H54 (cell line): Measurements from ENCODE around the gene CHMP1A.
"Not testable (repeated sequence)": the region's sequence is repeated elsewhere in the genome, so short reads cannot be mapped to it uniquely, and the experiment has no call there.

Experiments
- DNase-seq: peaks from one replicate; pipeline ENCODE4 v3.0.0; 2011; ENCODE audit warnings: low spot score, mixed read lengths; ENCODE audit not compliant: insufficient read length
- FAIRE-seq: peaks from 3 replicates; lab custom pipeline; 2011; peaks lifted over from hg19 to GRCh38; lab: Jason Lieb, UNC
- POLR2A ChIP-seq: IDR thresholded peaks from 2 replicates; pipeline ENCODE4 v1.6.1; 2011; ENCODE audit warnings: low read depth, mild to moderate bottlenecking, low read length

The CHMP1A gene

DNA sequence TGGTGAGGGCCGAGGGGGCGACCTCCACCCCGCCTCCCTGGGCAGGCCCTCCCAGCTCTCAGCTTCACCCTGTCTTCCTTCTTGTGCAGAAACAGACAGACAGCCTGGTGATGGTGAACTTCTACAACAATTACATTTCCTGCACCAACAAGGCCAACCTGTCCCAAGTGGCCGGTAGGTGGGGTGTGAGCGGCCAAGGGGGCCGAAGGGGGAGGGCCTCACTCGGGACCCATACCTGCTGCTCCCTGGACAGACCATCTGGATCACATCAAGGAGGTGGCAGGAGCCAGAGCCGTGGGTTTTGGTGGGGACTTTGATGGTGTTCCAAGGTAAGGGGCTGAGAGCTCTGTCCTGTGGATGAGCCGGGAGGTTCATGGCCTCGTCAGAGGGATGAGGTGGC lies 20.1 kb downstream of the CHMP1A start:
- no peak for TF ChIP-seq POLR2A
- DNase-seq (no peak), FAIRE-seq (no peak)

DNA sequence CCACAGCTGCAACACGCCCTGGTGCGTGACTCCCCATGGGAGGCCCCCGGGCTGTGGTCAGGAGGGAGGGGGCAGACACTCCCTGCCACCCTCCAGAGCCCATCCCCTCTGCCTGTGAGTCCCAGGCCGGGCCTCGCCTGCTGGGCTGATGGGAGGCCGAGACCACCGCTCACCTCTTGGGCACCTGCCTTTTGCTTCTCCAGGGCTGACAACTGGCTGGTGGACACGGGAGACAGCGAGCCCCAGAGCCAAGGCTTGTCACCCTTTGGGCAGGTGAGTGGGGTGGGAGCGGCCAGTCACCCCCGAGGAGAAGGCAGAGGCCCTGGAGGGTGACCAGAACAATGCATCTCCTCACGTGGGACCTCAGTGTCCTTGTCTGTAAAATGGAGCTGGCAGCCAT lies 20.8 kb downstream of the CHMP1A start:
- no peak for FAIRE-seq
- no peak for DNase-seq

DNA sequence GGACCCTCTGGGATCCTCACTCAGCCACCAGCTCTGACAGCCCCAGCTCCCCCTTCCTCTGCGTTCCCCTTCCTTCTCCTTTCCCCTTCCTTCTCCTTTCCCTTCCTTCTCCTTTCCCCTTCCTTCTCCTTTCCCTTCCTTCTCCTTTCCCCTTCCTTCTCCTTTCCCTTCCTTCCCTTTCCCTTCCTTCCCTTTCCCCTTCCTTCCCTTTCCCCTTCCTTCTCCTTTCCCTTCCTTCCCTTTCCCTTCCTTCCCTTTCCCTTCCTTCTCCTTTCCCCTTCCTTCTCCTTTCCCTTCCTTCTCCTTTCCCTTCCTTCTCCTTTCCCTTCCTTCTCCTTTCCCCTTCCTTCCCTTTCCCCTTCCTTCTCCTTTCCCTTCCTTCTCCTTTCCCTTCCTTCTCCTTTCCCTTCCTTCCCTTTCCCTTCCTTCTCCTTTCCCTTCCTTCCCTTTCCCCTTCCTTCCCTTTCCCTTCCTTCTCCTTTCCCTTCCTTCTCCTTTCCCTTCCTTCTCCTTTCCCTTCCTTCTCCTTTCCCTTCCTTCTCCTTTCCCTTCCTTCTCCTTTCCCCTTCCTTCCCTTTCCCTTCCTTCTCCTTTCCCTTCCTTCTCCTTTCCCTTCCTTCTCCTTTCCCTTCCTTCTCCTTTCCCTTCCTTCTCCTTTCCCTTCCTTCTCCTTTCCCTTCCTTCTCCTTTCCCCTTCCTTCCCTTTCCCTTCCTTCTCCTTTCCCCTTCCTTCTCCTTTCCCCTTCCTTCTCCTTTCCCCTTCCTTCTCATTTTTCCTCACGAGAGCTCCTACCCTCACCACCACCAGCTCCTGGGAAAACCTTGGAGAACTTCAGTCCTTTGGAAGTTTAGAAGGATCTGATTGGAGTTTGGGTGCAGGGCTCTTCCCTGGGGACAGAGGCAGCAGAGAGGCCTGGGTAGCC lies 22.8 kb downstream of the CHMP1A start:
- not testable (repeated sequence) for FAIRE-seq

More for the DNA sequence above, 20.8 kb downstream of the CHMP1A start:
- no peak for TF ChIP-seq POLR2A

DNA sequence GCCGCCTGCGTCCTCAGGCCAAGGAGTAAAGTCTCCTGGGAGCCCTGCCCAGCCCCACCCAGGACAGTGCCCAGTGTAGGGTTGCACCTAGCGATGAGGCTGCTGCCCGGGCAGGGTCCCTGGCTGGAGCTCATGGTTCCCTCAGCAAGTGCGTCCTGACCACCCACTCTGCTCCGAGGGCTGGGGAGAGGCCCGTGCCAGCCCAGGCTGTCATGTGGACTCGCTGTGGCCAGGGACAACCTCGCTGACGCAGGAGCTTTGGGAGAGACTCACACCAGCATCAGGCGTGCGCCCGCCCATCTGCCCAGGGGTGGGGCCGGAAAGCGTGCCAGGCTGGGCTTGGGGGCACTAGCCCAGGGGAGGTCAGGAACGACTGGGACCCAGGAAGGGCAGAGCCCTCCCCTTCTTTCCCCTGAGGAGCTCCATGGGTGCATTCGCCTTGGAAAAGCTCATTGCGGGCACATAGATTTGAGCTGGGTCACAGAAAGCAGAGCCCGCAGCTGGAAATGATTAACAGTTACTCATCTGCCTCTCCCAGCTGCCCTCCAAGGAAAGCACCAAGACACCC lies 24.4 kb downstream of the CHMP1A start:
- TF ChIP-seq POLR2A, result no peak
- FAIRE-seq (peak; percentile 55), DNase-seq (peak; percentile 97)

More for the DNA sequence above, 22.8 kb downstream of the CHMP1A start:
- not testable (repeated sequence) for DNase-seq

DNA sequence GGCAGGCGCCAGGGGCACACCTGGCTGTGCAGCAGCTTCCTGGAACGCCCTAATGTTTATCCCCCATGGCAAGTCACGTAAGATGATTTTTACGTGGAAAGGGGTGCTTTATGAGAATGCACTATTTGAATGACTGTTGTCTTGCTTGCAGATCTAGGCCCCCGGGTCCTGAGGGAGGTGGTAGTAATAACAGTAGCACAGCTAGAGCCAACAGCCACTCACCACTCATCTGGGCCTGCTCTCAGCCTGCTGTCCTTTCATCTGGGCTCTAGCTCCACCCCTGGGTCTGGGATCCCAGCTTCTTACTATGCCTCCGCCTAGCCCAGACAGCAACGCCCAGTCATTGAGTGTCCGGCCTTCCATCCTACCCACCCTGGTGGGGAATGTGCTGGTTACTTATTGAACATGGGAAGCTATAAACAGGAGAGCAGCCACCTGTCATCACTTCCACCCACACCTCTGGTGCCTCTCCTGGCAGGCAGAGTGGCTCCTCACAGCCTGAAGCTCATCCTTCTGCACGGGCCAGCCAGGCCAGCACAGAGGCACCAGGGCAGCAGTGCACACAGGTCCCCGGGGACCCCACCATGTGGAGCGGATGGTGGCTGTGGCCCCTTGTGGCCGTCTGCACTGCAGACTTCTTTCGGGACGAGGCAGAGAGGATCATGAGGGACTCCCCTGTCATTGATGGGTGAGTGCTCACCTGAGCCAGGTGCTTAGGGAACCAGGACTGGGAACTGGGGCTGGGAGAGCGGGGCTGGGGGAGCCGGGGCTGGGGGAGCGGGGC lies 27.5 kb downstream of the CHMP1A start:
- no peak for FAIRE-seq

DNA sequence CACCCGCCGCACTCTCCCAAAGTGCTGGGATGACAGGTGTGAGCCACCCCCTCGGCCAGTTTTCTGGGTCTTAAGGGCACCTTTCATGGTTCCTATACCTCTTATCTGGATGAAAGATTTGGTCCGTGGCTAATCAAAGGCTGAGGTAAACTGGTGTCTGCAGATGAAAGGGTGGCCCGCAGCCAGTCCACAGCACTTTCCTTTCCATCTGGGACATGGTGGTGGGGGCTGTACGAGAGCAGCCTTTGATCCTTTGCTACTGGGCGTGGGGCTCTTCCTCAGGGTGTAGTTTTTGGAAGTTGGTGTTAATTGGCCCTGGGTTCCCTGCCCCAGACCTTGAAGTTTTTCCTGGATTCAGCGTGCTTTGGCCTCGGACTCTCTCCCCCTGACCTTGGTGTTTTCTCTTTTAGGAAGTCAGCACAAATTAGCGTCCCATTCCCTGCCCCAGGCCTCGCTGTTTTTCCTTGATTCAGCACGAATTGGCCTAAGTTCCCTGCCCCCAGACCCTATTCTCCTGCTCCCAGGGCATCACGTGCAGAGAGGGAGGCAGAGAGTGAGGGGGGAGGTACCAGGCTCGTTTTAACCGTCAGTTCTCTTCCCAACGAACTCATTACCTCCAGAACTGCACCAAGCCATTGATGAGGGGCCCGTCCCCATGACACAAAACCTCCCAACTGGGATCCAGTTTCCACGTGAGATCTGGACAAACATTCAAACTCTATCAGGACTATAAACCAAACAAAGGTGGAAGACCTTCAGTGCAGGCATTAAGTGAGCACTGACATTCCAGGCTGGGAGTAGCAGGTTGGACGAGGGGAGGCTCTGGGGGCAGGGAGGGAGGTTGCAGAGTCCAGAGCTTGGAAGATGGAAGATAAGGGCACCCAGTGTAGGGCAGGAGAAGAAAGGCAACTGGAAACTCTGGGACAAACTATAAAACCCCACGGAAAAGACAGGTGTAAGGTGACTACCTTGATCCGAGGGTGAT lies 32.4 kb downstream of the CHMP1A start:
- no peak for TF ChIP-seq POLR2A
- DNase-seq (no peak), FAIRE-seq (no peak)

More for the DNA sequence above, 27.5 kb downstream of the CHMP1A start:
- TF ChIP-seq POLR2A, result no peak
- no peak for DNase-seq

DNA sequence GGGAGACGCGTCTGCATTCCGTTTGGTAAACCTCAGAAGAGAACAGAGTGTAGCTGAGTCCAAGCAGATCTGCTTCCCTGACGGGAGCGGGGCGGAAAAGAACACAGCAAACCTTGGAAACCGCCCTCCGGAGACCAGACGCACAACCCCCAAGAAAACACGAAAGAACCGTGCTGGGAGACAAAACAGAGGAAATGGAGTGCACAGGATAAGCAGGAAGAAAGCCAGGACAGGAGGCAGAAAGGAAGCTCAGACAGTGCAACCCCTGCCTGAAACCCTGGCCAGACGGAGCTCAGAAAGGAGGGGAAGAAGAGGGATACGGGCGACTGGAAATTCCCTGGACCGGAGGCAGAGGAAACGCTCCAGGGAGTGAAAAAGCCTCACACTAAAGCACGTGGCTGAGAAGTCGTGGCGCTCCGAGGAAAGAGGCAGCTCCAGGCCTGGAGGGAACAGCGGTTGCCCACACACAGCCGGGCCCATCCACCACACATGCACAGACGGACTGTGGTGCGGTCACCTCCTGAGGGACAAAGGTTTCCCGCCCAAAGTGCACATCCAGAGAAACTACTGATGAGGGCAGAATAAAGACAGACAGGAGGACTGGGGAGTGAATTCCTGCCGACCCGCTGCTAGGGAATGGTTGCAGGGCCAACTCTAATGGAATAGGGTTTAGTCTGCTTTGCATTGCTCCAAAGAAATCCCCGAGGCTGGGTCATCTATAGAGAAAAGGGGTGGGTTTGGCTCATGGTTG lies 33.8 kb downstream of the CHMP1A start:
- TF ChIP-seq POLR2A, result no peak
- FAIRE-seq (no peak), DNase-seq (no peak)

DNA sequence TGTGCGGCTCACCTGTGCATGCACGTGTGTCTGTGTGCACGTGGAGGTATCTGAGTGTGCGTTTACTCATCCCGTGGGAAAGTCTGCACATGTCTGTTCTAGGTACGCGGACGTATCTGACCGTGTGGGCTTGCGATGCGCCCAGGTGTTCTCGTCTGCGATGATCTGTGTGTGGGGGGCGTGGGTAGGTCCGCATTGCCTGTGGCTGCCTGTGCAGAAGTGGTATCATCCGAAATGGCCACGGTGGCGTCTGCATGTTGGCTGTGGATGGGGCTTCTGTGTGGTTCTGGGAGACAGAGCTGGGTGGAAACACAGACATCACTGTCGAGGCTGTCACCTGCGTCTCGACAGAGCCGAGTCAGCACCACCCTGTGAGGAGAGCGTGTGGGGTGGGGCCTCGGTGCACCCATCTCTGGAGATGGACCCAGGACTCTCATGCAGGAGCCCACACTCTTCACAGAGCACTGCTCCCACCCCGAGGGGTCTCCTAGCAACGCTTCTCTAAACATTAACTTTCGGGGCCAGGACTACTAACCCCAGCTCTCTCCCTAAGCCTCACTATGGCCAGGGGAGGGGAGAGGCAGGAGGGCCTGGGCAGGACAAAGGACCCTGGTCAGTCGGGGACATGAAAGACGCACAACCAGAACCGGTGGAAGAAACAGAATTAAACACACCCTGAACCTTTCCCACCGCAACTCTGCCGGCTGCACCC lies 35.7 kb downstream of the CHMP1A start:
- no peak for DNase-seq
- TF ChIP-seq POLR2A, result no peak
- no peak for FAIRE-seq

DNA sequence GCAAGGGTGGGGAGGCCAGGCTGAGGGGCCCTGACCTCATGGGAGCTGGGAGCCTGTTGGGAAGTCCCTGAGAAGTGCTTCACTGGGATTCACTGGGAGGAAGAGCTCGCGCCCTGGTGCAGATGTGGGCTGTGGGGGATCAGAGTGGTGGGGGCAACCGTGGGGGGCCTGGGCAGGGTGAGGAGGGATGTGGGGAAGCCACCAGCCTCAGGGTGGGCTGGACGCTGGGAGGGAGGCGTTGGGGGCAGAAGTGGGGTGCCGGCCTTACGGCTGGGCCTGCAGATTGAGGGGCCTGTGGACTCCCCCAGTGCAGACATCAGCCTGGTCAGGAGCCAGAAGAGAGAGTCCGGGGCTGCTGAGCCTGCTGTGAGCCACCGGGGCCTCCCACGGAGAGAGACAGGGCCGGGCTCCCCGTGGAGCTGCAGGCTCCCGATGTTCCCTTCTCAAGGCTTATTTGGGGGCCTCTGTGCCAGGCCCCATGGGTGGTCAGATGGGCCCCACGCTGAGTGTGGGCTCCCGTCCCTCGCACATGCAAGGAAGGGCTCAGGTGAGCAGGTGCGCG lies 36.3 kb downstream of the CHMP1A start:
- DNase-seq, result no peak
- FAIRE-seq, result no peak
- no peak for TF ChIP-seq POLR2A

DNA sequence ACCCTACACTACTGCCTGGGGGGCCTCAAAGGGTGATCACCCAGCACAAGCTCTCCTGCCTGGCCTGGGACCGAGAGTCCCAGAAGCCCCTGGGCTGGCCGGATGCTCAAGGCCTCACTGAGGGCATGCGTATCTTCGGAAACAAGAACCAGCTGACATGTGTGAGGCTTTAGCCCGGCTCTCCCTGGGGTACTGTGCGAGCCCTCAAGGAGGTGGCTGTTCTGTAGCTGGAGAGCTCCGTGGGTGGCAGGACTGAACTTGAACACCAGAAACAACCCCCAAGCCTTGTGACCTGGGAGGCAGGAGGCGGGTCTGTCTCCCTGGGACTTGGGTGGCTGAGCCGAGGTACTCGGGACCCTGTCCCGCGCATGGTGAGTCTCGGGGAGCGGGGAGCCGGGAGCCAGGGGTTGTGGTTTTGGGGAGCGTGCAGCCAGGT lies 37.1 kb downstream of the CHMP1A start:
- no peak for FAIRE-seq
- TF ChIP-seq POLR2A, result no peak
- DNase-seq, result no peak

DNA sequence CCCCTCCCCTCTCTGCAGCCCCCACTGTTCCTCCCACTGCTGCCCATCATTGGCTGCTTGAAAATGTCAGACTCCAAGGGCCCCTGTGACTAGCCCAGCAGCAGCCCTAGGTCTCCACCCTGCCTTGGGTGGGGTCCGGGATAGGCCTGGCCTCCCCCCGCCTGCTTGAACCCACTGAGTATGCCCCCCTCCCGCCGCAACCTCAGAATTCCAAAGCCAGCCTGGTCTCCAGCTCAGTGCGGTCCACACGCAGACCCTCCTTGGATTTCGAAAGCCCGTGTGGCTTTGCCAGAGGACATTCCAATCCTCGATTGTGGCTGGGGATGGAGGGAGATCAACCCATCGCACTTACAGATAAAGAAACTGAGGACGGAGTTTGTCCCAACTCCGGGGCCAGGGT lies 37.7 kb downstream of the CHMP1A start:
- no peak for TF ChIP-seq POLR2A

More for the DNA sequence above, 37.7 kb downstream of the CHMP1A start:
- DNase-seq (no peak), FAIRE-seq (no peak)
